Loucy (cell line): ENCODE data around the gene TENM3.

Experiments
- H2AFZ ChIP-seq: fragments of 200-600 bp; sonication (generic); 2 replicates; pipeline ENCODE4 v1.6.0; 2016; ENCODE audit warnings: antibody characterized with exemption, mild to moderate bottlenecking, low read length, moderate library complexity
- H3F3A ChIP-seq: fragments of 200-600 bp; 2 replicates; pipeline ENCODE4 v1.6.0; 2016; ENCODE audit warnings: antibody characterized with exemption, low read depth, mild to moderate bottlenecking
- H3K27me3 ChIP-seq: fragments of 200-600 bp; sonication (generic); 2 replicates; pipeline ENCODE4 v1.6.1; 2014; ENCODE audit warnings: low read length, mild to moderate bottlenecking; ENCODE audit not compliant: insufficient read depth, poor library complexity, severe bottlenecking
- H3K36me3 ChIP-seq: fragments of 200-600 bp; sonication (generic); 2 replicates; pipeline ENCODE4 v1.6.1; 2016; ENCODE audit warnings: low read length; ENCODE audit not compliant: insufficient read depth
- H3K4me1 ChIP-seq: fragments of 200-600 bp; sonication (generic); 2 replicates; pipeline ENCODE4 v1.5.1; 2014; ENCODE audit warnings: low read length, mild to moderate bottlenecking; ENCODE audit not compliant: insufficient read depth, poor library complexity, severe bottlenecking
- H3K4me2 ChIP-seq: fragments of 200-600 bp; sonication (generic); 2 replicates; pipeline ENCODE4 v1.6.0; 2014; ENCODE audit warnings: antibody characterized with exemption, low read length, low read depth, mild to moderate bottlenecking; ENCODE audit not compliant: poor library complexity, severe bottlenecking
- H3K4me3 ChIP-seq: fragments of 200-600 bp; sonication (generic); 2 replicates; pipeline ENCODE4 v1.5.1; 2014; ENCODE audit warnings: low read length, mild to moderate bottlenecking, mixed read lengths; ENCODE audit not compliant: poor library complexity, severe bottlenecking
- H3K79me2 ChIP-seq: fragments of 200-600 bp; sonication (generic); 2 replicates; pipeline ENCODE4 v1.6.1; 2014; ENCODE audit warnings: low read length; ENCODE audit not compliant: insufficient read depth
- H3K9ac ChIP-seq: fragments of 200-600 bp; sonication (generic); 2 replicates; pipeline ENCODE4 v1.6.0; 2014; ENCODE audit warnings: mild to moderate bottlenecking, low read depth, low read length, moderate library complexity; ENCODE audit not compliant: poor library complexity, severe bottlenecking
- H3K9me2 ChIP-seq: fragments of 200-600 bp; sonication (generic); replicated peaks from 2 replicates; pipeline ENCODE4 v1.6.1; 2016; ENCODE audit warnings: low read depth, low read length, mixed read lengths
- H3K9me3 ChIP-seq: fragments of 200-600 bp; sonication (generic); 2 replicates; pipeline ENCODE4 v1.6.1; 2014; ENCODE audit warnings: mild to moderate bottlenecking, antibody characterized with exemption, low read length, low read depth; ENCODE audit not compliant: insufficient read depth
- H4K20me1 ChIP-seq: fragments of 200-600 bp; sonication (generic); 2 replicates; pipeline ENCODE4 v1.6.0; 2014; ENCODE audit warnings: antibody characterized with exemption, low read length, mild to moderate bottlenecking; ENCODE audit not compliant: insufficient read depth, poor library complexity, severe bottlenecking
- CTCF ChIP-seq: fragments of 200-600 bp; sonication (generic); conservative IDR thresholded peaks from 2 replicates; pipeline ENCODE4 v1.5.1; 2014; ENCODE audit warnings: mild to moderate bottlenecking, antibody characterized with exemption, low read length
- EZH2phosphoT487 ChIP-seq: fragments of 200-600 bp; IDR thresholded peaks from 2 replicates; pipeline ENCODE4 v1.6.1; 2018; ENCODE audit warnings: antibody characterized with exemption, mild to moderate bottlenecking, moderate library complexity, borderline replicate concordance

Gene TENM3

GRCh38 chr4:182578402-182578801, 335.2 kb downstream of the TENM3 start:
- Histone ChIP-seq H4K20me1 (no peaks in the 10 kb centered on the region), H3K27me3 (no peaks in the 10 kb centered on the region), H3K36me3 (no peaks in the 10 kb centered on the region), H3F3A (no peaks in the 10 kb centered on the region), H3K9me2 (no peaks in the 10 kb centered on the region; the same call in 1 of the 2 replicates), H2AFZ (no peak overlapping the region), H3K9ac (no peak overlapping the region), H3K4me2 (no peak overlapping the region), H3K9me3 (no peaks in the 10 kb centered on the region), H3K79me2 (no peaks in the 10 kb centered on the region), H3K4me1 (peaks cover 3% of the 10 kb centered on the region), H3K4me3 (no peak overlapping the region)
- TF ChIP-seq EZH2phosphoT487 (no peak), CTCF (no peak)

- H3K4me3 ChIP-seq = no peak overlapping the region
- no peak overlapping the region for H3K4me2 ChIP-seq
- no peaks in the 10 kb centered on the region; the same call in 1 of the 2 replicates for H3K9me2 ChIP-seq
- no peaks in the 10 kb centered on the region for H3K79me2 ChIP-seq
- no peak for TF ChIP-seq EZH2phosphoT487
- no peak for TF ChIP-seq CTCF
- H4K20me1 ChIP-seq = no peaks in the 10 kb centered on the region
- no peak overlapping the region for H2AFZ ChIP-seq
- no peaks in the 10 kb centered on the region for H3F3A ChIP-seq
- H3K27me3 ChIP-seq = no peaks in the 10 kb centered on the region
- no peaks in the 10 kb centered on the region for H3K4me1 ChIP-seq
- H3K9ac ChIP-seq = no peak overlapping the region
- no peaks in the 10 kb centered on the region for H3K36me3 ChIP-seq
- no peaks in the 10 kb centered on the region for H3K9me3 ChIP-seq
These were observed 339.0 kb downstream of the TENM3 start for GRCh38 chr4:182582245-182582644.

GRCh38 chr4:182583703-182584415, 340.7 kb downstream of the TENM3 start:
- Histone ChIP-seq H3K9ac (no peak overlapping the region), H3K9me3 (no peaks in the 10 kb centered on the region), H3K36me3 (no peaks in the 10 kb centered on the region), H3K4me3 (no peak overlapping the region), H3K9me2 (no peaks in the 10 kb centered on the region; the same call in 1 of the 2 replicates), H3K79me2 (no peaks in the 10 kb centered on the region), H4K20me1 (no peaks in the 10 kb centered on the region), H3K4me1 (no peaks in the 10 kb centered on the region), H2AFZ (no peak overlapping the region), H3K27me3 (no peaks in the 10 kb centered on the region), H3F3A (no peaks in the 10 kb centered on the region), H3K4me2 (no peak overlapping the region)
- TF ChIP-seq CTCF = no peak
- no peak for TF ChIP-seq EZH2phosphoT487
